ENCODE data around the gene PEX10.
"Not testable (repeated sequence)": the region's sequence is repeated elsewhere in the genome, so short reads cannot be mapped to it uniquely, and the experiment has no call there.

The PEX10 gene

GRCh38 chr1:2412395-2412772 lies at the start of gene PEX10:
TSS of gene PEX10 (minus strand) at chr1:2412564. CDS start at chr1:2412502, 62 bp downstream.
- peak; percentile 99 to 100 for DNase-seq (ENCODE audit: low read depth in 2 of 2)

- DNase-seq (ENCODE audit: low read depth in 2 of 2) = no peak
Observed at GRCh38 chr1:2460996-2461751, 48.8 kb upstream of the PEX10 start.

GRCh38 chr1:2460203-2460602 lies 47.8 kb upstream of the PEX10 start:
- no peak for DNase-seq (ENCODE audit: low read depth in 2 of 2)

DNA sequence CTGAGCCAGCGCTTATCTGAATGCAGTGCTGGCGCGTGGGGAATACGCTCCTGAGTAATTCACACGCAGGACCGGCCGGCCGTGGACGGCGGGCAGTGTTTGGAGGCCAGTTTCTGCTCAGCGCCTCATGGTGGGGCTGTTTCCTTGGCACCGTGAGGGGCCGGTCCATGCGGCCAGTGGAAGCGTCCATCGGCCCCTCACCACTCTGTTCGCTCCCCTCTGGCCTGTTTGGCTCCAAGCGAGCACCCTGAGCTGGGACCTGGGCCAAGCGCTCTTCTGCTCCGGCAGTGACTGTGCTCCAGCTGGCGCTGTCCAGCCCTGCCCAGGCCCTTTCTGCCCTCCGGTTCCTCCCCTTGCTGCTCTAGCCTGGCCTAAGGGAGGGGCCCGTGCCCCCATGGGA lies 47.4 kb upstream of the PEX10 start:
- DNase-seq (ENCODE audit: low read depth in 2 of 2) = no peak

DNA sequence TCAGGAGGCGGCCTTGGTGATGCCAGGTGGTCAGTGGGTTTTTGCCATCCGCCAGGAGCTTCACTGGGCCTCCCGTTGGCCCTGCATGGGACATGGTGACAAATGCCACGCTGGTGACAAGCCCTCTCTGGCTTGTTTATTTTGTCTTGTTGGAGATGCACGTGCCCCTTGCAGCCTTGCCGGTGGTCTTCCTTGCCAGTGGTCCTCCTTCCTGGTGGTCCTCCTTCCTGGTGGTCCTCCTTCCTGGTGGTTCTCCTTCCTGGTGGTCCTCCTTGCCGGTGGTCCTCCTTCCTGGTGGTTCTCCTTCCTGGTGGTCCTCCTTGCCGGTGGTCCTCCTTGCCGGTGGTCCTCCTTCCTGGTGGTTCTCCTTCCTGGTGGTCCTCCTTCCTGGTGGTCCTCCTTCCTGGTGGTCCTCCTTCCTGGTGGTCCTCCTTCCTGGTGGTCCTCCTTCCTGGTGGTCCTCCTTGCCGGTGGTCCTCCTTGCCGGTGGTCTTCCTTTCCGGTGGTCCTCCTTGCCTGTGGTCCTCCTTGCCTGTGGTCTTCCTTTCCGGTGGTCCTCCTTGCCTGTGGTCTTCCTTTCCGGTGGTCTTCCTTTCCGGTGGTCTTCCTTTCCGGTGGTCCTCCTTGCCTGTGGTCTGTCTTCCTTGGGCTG lies 46.9 kb upstream of the PEX10 start:
- DNase-seq (ENCODE audit: low read depth in 2 of 2) = not testable (repeated sequence)

GRCh38 chr1:2458687-2459086 lies 46.3 kb upstream of the PEX10 start:
- DNase-seq (ENCODE audit: low read depth in 2 of 2) = no peak

DNA sequence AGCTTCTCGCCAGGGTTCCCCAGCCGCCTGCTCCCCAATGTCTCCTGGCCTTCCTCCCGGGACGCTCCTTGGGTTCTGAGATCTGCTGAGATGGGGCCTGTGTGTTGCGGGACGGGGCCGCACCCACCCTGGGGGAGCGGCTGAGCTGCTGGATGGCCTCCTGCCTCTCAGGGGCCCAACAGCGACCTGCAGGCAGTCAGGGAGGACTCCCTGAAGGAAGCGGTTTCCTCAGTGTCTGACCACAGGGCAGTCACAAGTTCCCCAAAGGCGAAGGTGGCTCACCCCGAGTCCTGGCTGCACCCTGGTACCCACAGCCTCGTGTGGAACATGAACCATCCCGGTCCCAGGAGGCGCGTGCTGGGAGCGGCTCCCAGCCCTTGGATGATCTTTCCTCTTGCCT lies 45.1 kb upstream of the PEX10 start:
- DNase-seq (ENCODE audit: low read depth in 2 of 2) = no peak

DNA sequence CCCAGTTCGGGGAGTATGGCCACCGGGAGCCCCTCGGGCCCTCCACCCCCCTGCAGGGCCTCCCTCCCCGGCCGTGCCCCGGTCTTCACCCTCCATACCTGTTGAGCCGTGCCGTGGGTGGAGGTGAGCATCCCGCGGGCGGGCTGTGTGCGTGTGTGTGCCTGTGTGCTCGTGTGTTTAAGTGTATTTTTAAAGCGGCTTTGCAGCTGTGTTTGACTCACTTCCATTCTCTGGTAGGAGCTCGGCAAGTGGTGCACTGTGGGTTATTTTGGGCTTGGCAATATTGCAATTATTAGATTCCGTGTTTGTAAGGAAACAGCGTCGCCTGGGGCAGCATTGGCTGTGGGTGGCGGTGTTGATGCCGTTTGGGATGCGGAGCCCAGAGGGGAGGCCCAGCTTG lies 43.4 kb upstream of the PEX10 start:
- DNase-seq (ENCODE audit: low read depth in 2 of 2) = no peak

DNA sequence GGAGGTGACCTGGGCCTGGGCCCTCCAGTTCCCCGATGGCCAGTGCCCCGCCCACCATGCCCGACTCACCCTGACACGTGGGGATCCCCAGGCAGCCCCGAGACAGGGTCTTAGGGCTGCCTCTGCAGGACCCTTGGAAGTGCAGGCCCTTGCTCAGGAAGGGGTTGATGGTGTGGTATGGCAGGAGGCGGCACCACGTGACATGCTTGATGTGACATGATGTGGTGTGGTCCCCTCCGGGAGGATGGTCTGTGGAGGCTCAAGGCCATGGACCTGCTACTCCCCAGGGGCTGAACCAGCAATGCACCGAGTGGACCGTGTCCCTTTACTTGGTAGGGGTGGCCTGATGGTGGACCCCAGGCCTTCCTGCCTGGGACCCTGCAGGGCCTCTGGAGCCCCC lies 41.9 kb upstream of the PEX10 start:
- DNase-seq (ENCODE audit: low read depth in 2 of 2) = no peak

- no peak for DNase-seq (ENCODE audit: low read depth in 2 of 2)
Observed at GRCh38 chr1:2452932-2453315, 40.6 kb upstream of the PEX10 start.

DNA sequence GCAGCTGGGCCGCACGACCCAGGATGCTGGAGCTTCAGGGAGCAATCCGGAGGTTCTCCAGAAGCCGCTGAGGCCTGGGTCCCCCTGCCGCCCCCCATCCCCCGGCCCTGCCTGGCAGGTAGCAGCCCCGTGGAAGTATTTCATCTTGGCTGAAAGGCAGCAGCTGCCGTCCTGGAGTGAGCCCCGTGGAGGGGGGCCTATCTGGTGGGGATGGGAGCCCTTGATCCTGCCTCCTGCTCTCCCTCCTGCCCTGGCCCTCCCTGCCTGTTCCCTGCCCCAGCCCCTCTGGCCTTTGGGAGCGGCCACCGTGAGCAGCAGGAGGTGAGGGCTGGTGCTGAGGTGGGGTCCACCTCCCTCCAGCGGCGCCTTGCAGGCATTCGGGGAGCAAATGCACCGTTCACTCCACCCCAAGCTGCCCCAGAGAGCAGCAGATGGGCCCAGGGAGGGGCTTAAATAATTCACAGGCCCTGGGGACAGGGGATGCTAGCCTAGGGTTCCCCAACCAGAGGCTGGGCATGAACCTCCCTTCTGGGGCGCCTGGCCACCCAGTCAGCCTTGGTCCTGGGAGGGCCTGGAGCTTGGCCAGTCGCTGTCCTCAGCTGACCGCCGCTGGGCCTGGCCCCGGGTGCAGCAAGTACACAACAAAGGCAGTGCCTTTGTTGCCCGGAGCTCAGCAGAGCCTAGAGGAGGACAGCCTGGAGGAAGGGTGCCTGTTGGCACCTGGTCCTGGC lies 40.0 kb upstream of the PEX10 start:
- DNase-seq (ENCODE audit: low read depth in 2 of 2) = no peak

DNA sequence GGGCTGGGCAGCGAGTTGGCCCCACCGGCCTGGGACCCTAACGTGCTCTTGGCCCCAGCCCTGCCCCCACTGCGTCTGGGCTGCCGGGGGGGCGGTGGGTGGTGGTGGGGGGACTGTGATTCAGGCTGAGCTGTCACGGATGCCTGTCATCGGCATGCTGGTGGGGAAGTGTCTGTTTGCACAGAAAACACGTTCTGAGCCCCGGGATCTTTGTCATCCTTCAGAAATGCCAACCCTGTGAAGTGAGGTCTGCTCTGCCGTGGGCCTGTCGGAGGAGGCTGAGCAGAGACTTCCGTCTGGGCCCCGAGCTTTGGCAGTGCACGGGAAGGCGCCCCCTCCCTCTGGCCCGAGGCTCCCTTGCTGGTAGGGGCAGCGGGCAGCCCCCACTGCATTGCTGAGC lies 39.4 kb upstream of the PEX10 start:
- DNase-seq (ENCODE audit: low read depth in 2 of 2) = no peak

GRCh38 chr1:2449636-2450454 lies 37.5 kb upstream of the PEX10 start:
- no peak for DNase-seq (ENCODE audit: low read depth in 2 of 2)

DNA sequence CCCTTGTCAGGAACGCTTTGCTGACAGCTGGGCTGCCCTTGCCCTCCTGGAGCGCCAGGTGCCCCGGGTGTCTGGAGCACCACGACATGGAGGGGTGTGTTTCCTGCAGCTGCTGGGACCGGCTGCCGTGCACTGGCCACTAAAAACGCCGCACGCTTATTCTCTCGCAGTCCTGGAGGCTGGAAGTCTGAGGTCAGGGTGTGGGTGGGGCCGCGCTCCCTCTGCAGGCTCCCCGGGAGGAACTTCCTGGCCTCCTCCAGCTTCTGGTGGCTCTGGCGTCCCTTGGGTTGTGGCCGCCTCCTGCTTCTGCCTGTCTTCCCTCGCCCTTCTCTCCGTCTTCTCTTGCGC lies 35.7 kb upstream of the PEX10 start:
- DNase-seq (ENCODE audit: low read depth in 2 of 2) = no peak

DNA sequence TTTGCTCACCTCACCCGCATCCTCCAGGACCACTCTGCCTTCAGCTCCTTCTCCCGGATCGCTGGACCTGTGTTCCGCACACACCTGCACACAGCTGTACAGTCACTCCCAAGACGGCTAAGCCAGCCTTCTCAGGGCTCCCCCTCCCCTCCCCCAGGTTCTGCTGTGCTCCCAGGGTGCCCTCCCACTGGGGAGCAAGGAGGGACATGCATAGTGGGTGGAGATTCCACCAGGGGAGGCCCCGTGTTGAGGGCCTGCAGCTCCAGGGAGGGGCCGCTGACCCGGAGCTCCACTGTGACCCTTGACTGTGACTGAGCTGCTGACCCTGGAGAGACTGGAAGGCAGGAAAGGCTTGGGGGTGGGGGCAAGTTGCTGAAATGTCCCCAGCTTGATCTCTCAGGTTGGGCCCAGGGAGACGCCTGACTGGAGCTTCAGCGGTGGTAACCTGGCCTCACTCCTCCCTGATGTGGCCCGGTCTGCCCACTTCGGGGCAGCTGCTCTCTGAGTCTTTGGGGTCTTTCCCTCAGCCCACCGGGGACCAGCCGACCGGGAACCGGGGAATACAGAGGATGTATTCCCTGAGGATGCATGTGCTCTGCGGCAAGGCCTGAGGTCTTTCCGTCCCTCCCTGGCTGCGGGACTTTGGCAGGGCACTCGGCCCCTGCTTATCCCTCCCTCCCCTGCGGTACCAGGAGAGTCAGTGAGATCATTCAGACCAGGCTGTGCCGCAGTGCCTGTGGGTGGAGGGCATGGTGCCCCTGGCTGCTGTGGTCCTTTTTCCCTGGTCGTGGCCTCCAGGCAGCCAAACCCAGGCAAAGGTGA lies 35.1 kb upstream of the PEX10 start:
- DNase-seq (ENCODE audit: low read depth in 2 of 2) = no peak

DNA sequence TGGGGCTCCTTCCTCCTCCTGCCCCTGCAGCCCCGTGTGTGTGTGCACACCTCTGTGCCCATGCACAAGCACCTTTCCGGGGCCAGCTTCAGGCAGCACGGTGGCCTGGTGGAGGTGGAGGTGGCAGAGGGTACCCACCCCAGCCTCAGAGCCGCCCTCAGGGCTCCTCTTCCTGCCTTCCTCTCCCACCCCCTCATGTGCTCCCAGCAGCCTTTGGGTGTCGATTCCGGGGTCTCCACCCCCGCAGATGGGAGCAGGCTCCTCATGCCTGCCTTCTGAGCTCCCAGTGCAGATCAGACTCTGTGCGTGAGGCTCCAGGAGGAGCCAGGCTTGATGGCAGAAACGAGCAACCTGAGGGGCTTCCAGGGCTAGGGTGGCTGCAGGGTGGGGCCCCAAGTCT lies 34.5 kb upstream of the PEX10 start:
- DNase-seq (ENCODE audit: low read depth in 2 of 2) = no peak

DNA sequence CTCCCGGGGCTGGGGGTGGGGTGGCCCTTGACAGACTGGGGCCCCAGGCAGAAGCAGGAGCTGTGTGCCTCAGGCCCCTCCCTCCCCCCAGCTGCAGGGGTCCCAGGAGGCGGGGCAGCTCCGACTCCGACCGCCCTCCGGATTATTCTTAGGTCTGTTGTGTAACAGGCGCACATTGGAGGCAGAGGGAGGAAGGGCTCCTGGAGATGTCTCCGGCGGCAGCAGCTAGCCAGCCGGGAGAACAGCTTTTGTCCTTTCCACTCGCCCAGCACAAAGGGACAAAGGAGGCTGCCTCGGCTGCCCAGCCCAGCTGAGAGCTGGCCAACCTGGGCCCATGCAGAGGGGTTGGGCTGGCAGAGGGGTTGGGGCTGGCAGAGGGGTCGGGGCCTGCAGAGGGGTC lies 34.0 kb upstream of the PEX10 start:
- no peak for DNase-seq (ENCODE audit: low read depth in 2 of 2)

DNA sequence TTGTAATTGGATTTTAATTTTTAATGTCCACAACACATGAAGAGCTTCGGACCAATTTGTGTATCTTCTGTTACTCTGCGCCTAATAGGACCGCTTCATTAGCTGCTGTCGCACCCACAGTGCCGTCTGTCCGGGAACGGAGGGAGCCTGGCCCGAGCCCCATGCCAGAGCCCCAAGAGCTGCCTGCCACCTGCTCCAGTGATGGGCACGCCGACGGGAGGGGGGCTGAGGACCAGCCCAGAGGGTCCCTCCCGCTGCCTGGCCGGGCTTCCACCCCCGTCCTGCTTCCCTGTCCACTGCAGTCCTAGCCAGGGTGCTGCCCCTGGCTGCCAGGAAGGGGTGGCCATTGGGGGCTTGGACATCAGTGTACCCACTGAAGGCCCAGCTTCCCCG lies 33.5 kb upstream of the PEX10 start:
- no peak for DNase-seq (ENCODE audit: low read depth in 2 of 2)

DNA sequence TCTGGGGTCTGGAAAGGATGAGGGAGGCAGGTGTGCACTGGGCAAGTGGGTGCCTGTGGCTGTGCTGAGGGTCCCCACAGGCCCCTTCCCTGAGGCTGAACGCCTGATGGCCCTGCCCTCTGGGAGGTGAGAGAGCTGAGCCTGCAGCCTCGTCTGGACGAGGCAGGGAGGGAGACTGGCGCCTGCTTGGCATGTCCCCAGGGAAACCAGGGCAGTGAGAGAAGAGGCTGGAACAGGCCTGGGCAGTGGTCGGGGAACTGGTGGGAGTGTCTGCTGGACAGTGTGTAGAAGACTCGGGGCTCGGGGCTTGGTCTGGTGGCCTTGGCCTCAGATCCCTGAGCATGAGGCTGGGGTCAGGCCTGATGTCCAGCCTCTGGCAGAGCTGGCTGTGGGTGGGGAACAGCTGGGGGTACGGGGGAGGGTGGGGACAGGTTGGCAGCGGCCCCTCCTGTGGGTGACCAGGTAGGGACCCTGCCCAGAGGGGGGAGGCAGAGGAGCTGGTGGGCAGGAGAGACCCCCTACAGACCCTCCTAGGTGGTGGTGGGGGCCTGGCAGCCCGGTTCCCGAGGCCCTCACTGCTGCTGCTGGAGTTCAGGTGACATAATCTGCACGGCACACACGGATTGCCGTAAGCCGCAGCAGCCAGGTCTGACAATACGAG lies 32.9 kb upstream of the PEX10 start:
- no peak for DNase-seq (ENCODE audit: low read depth in 2 of 2)

DNA sequence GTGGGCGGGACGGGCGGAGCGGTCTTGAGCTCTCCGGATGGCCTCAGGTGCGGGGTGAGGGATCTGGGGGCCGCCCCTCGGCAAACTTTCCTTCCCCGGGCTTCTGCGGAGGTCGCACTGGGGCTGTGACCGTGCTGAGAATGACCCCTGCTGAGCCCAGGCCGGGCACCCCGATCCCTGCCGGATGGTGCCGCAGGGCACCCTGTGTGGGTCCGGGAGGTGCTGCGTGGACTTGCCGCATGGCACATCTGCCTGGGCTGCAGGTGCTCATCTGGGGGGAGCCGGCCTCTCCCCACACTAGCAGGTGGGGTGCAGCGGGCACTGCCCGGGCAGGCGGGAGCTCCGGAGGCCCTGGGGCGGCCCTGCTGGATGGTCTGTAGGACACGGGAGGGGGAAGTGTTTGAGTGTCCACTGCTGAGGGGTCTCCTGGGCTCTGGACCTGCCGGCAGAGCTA lies 31.8 kb upstream of the PEX10 start:
- DNase-seq (ENCODE audit: low read depth in 2 of 2) = no peak

All from stimulated activated CD4-positive, alpha-beta T cell treated with anti-CD3 and anti-CD28 coated beads, Interleukin-1b, Interleukin-23, amount 100 ng/mL, for 4 hours (primary cell).